Activated naive CD4-positive, alpha-beta T cell treated with anti-CD3 and anti-CD28 coated beads, Interleukin-2, amount 10 ng/mL, durations not matched to agents 5 hours and 36 hours (primary cell): Measurements from ENCODE around the gene TOX2. TPM values are rescaled to one million over a fixed set of nuclear protein-coding genes. Genes with fewer than 3 reads are reported as not detected.

ENCODE experiments used
- total RNA-seq, 2 experiments: library from RNA; stranded (reverse); gene quantifications; one replicate each; pipeline ENCODE4 v1.2.3, GENCODE V29; 2021

TOX2 gene
- total RNA-seq: under 1 TPM; 0.55 to 0.93 TPM

GRCh38 chr20:43914311-43915210 is at the start of gene TOX2:
Gene TOX2, plus strand, starts transcription at chr20:43914852. Its CDS starts 40 bp downstream, at chr20:43914892.

Other genes starting within 250 kb of the TOX2 start
- gene MYBL2, start 247.7 kb upstream of the TOX2 start, total RNA-seq: 10 to 100 TPM; 64.7 to 65.7 TPM
- under 1 TPM in 1 of 2 experiments, not detected in 1; 0.29 TPM for gene GTSF1L, start 187.8 kb upstream of the TOX2 start, total RNA-seq